ENCODE results near the gene SHPK.
"Not testable (repeated sequence)": the region's sequence is repeated elsewhere in the genome, so short reads cannot be mapped to it uniquely, and the experiment has no call there.

SHPK gene

DNA sequence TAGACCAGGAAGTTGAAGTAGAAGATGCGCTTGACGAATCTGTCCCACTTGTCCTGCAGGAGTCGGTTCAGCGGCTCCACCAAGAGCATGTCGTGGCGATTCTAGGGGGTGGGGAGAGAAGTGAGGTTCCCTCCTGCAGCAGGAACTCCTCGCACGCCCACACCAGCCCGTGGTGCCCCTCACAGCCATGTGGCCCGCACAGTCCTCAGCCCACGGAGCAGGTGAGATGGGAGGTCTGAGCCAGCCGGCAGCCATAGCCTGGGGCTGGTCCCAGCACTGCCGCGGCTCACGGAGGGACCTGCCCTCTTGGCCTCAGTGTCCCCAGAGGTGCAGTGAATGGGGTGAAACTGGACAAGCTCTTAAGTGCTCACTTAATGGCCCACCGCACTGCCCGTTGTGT, 50.2 kb downstream of the SHPK start:
- DNase-seq: no peak

DNA sequence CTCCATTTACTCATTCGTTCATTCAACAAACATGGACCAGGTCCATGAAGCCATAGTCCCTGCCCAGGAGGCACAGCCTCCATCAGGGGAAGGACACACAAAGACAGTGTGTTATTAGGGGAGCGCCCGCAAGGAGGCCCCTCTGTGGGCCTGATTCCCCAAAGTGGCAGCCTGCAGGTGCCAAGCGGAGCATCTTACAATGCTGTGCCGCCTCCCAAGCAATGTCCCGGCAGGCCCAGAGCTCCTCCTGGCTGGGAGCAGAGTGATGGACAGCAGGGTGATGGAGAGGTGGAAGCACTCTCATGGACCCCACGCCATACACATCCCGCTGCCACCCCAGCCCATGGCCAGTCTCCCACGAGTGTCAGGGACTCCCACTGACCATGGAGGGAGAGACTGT, 52.6 kb downstream of the SHPK start:
- no peak for DNase-seq

DNA sequence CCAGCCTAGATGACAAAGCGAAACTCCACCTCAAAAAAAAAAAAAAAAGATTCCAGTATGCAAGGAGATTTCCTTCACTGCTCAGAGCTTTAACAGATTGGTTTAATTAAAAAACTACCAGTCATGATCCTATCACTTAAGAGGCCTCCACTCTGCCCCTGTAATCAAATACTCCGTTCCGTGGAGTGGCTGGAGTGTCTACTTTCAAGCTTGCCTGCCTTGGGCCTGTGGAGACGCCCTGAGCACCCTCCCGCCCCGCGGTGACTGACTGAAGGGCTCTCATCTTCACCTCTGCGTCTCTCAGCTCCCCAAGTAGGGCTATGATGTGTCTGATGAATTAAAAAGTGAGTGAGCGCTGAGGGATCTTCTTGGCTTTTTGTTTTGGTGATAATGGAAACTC, 53.1 kb downstream of the SHPK start:
- DNase-seq: no peak

DNA sequence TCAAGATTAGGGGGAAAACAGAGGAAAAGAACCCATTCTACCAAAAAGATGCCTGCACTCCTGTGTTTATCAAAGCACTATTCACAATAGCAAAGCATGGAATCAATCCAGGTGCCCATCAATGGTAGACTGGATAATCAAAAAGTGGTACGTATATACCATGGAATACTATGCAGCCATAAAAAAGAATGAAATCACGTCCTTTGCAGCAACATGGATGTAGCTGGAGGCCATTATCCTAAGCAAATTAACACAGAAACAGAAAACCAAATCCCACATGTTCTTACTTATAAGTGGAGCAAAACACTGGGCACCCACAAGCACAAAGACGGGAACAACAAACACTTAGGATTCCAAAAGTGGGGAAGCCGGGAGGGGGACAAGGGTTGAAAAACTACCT, 57.4 kb downstream of the SHPK start:
- not testable (repeated sequence) for DNase-seq

DNA sequence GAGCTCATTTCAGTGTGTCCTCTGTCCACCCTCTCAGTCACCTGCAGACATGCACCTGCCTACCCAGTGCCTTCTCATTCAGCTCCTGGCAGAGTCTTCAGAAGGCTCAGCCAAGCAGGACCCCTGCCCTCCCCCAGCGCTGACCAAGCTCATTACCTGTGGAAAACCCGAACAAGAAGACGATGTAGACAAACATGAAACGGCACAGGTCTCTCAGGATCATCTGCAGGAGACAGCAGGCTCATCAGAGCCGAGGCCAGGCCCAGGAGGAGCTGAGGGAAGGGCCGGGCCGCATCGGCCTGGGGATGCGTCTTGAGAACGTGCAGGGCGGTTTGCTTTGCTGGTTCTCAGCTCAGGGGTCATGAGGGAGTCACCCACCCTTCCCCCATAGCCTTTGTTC, 59.1 kb downstream of the SHPK start:
- no peak for DNase-seq

GRCh38 chr17:3575511-3575910, 60.5 kb downstream of the SHPK start:
- DNase-seq: no peak

DNA sequence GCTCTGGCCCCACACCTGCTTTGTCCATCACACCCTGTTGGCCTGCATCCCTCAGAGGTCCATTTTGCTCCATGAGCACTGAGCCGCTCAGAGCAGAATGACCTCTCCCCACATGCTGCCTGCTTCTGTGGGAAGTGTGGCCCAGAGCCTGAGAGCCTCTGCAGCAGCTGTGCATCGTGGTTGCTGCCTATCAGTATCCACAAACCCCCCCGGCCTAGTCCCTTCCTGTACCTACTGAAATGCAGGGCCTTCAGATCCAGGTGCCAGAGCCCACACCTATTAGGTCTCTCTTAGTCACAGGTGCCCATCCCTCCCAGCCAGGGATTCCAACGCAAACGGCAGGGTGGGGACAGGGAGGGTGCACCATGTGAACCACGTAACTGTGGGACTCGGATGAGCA, 61.8 kb downstream of the SHPK start:
- no peak for DNase-seq

GRCh38 chr17:3573246-3574100, 62.6 kb downstream of the SHPK start:
- no peak for DNase-seq

- DNase-seq: no peak
Observed at GRCh38 chr17:3572231-3572630, 63.8 kb downstream of the SHPK start.

DNA sequence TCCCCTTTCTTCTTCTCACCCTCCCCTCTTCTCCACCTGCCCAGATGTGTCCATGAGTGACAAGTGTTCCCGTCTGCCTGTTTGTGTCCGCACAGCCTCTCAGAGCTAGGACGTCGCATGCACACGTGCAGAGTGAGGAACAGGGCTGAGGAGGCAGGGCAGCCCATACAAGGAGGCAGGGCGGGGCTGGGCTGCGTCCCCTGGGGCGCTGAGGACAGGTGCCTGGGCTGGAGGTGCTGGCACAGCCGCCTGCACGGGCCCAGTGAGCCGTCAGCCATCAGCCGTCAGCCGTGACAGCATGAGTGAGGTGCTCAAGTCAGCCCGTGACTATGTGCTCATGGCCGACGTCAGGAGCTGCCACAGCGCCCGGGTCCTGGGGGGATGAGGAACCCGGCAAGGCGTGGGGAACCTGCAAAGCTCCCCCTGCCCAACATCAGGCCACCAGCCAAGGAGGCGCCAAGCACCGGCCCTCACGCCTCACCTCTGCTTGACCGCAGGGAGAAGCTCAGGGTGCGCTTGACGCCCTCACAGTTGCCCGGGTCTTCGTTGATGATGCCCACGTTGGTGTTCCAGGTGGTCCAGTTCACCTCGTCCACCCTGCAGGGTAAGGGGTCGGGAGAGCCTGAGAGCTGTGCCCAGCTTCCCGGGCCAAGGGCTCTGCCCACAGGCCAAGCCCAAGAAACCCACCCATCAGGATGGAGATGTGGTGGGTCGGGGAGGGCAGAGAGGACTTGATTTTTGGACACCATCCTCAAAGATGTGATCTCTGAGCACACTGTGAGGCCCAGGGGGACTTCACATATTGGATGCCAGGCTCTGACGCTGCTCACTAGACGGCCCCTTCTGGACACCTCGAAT, 64.8 kb downstream of the SHPK start:
- DNase-seq: no peak

- no peak for DNase-seq
Observed at GRCh38 chr17:3569534-3570137, 66.4 kb downstream of the SHPK start.

- DNase-seq: no peak
Observed at GRCh38 chr17:3566551-3566950, 69.5 kb downstream of the SHPK start.

DNA sequence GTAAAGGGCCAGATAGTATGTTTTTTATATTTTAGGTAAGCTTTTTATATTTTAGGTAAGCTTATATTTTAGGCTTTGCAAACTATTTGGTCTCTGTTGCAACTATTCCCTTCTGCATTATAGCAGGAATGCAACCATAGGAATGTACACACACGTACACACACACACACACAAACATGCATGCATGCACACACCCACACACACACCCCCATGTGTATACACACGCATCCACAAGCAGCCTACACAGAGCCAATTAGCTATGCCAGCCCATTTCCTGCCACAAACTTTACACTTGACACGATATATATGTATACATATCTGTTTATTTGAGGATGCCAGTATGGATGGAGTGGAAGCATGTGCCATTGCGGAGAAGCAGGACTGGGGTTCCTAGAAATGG, 70.9 kb downstream of the SHPK start:
- no peak for DNase-seq

DNA sequence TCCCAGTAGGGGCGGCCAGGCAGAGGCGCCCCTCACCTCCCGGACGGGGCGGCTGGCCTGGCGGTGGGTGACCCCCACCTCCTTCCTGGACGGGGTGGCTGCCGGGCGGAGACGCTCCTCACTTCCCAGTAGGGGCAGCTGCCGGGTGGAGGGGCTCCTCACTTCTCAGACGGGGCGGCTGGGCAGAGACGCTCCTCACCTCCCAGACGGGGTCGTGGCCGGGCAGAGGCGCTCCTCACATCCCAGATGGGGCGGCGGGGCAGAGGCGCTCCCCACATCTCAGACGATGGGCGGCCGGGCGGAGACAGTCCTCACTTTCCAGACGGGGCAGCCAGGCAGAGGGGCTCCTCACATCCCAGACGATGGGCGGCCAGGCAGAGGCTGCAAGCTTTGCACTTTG, 71.8 kb downstream of the SHPK start:
- DNase-seq: not testable (repeated sequence)

GRCh38 chr17:3559270-3559645, 76.8 kb downstream of the SHPK start:
- DNase-seq: no peak

- DNase-seq: peak; percentile 48 to 67
Observed at GRCh38 chr17:3558603-3559269, 77.3 kb downstream of the SHPK start.
